ENCODE results near the gene SIL1. TPM values are rescaled to one million over a fixed set of nuclear protein-coding genes. Genes with fewer than 3 reads are reported as not detected.
A peak's percentile ranks its signal among the peaks of the same experiment; 100 is the strongest.

Gene SIL1
- total and polyA plus RNA-seq, 9 of the 15 experiments (the other 6 are each of a cell fraction or from before 2014, with no cell fraction given): 1.3 to 30.5 (median 18.1) TPM

- no peak for TF ChIP-seq ZNF609 (CRISPR knock-in tag; IDR thresholded peaks at IDR 0.05; ENCODE audit: borderline replicate concordance)
These were observed 136.9 kb downstream of the SIL1 start (continued) for GRCh38 chr5:139061274-139061673.

GRCh38 chr5:139058121-139058520 lies 140.0 kb downstream of the SIL1 start:
- H3K4me1 ChIP-seq (replicated peaks in 1 of 2; ENCODE audit: control insufficient read depth in 2 of 2, insufficient read depth in 2 of 2, low read length in 2 of 2): no peaks in the 10 kb centered on the region
- DNase-seq (ENCODE audit: extremely low read depth in 1 of 4, low spot score in 3 of 4) (no peak), ATAC-seq (no peak), FAIRE-seq (no peak)
- in situ Hi-C loops (cut with MboI) (no loop called here), intact Hi-C loops (cut with micrococcal nuclease) (no loop called here)
- H4K20me1 ChIP-seq (replicated peaks; ENCODE audit: control insufficient read depth, insufficient read depth, low read length): no peaks in the 10 kb centered on the region
- BruUV-seq (replicated peaks): no TSS peak
- H3K79me2 ChIP-seq (ENCODE audit: control insufficient read depth, insufficient read depth, low read length): no peaks in the 10 kb centered on the region
- H3K9ac ChIP-seq (ENCODE audit: insufficient read depth in 1 of 2, low read depth in 2 of 2, low read length in 2 of 2): no peak overlapping the region
- H3K4me3 ChIP-seq: no peak overlapping the region
- WGBS (ENCODE audit: insufficient coverage, low coverage, missing lambda C conversion rate): 40% methylated on average over 2 of the region's 2 CpGs
- POLR2A ChIA-PET: no interaction called here
- H3K27ac ChIP-seq (ENCODE audit: extremely low read depth, low read depth, low read length): no peak overlapping the region
- H3K9me1 ChIP-seq (ENCODE audit: control insufficient read depth, insufficient read depth, low read length): no peaks in the 10 kb centered on the region
- no peak overlapping the region for H3K4me2 ChIP-seq (ENCODE audit: insufficient read depth, low read length)
- no peaks in the 10 kb centered on the region for H3K27me3 ChIP-seq (ENCODE audit: control insufficient read depth in 2 of 2, insufficient read depth in 2 of 2, low read length in 2 of 2)
- TF ChIP-seq ZSCAN29 (IDR thresholded peaks at IDR 0.05) (no peak), XRCC4 (IDR thresholded peaks at IDR 0.05; ENCODE audit: extremely low read depth, insufficient read depth, insufficient read length) (no peak), CEBPB (tag; IDR thresholded peaks at IDR 0.05) (0 out of 2 replicates have a peak, but pooled peaks have one; percentile 15), TRIM25 (IDR thresholded peaks at IDR 0.05; ENCODE audit: borderline replicate concordance) (no peak), RBM15 (IDR thresholded peaks at IDR 0.05; ENCODE audit: insufficient read depth, low read length) (no peak)
- no peak overlapping the region for H2AFZ ChIP-seq (ENCODE audit: low read depth, low read length)
- H3K36me3 ChIP-seq (ENCODE audit: control insufficient read depth, insufficient read depth, low read length): no peaks in the 10 kb centered on the region
- CTCF ChIA-PET (ENCODE audit: low intra/inter-chr PET ratio): no interaction called here
- H3K9me3 ChIP-seq (replicated peaks; ENCODE audit: control insufficient read depth, insufficient read depth, low read depth, low read length): no peaks in the 10 kb centered on the region
